Stomach (tissue), 9 donors: ENCODE data around the gene STK32C. TPM values are rescaled to one million over a fixed set of nuclear protein-coding genes. Genes with fewer than 3 reads are reported as not detected.

Experiments
- DNase-seq, 2 donors: peaks; one replicate each; pipeline versions ENCODE4 v3.0.0 to v3.0.0-alpha.2; 2013 to 2019
- H3K27ac ChIP-seq, 5 donors: fragments of 200-600 bp in 4 of 5; sonication (generic) in 4 of 5; one replicate each; pipeline ENCODE4 v1.5.1; 2013 to 2019; ENCODE audit warnings: mild to moderate bottlenecking in 1 of 5, moderate library complexity in 1 of 5
- H3K27me3 ChIP-seq, 3 donors: fragments of 200-600 bp; sonication (generic); one replicate each; pipeline ENCODE4 v1.5.1; 2017 to 2019; ENCODE audit warnings: mixed run types in 1 of 3
- H3K36me3 ChIP-seq, 4 donors: fragments of 200-600 bp; sonication (generic); 1 replicate in 3 of 4; 2 replicates in 1 of 4; pipeline ENCODE4 v1.5.1; 2016 to 2019
- H3K4me1 ChIP-seq, 4 donors: fragments of 200-600 bp; sonication (generic); one replicate each; pipeline ENCODE4 v1.5.1; 2016 to 2019
- H3K4me3 ChIP-seq, 4 donors: fragments of 200-600 bp; sonication (generic) in 3 of 4; one replicate each; pipeline ENCODE4 v1.5.1; 2016 to 2019; ENCODE audit warnings: mild to moderate bottlenecking in 1 of 4
- H3K9me3 ChIP-seq, 4 donors: fragments of 200-600 bp; sonication (generic); one replicate each; pipeline ENCODE4 v1.5.1; 2016 to 2019
- CTCF ChIP-seq, 7 experiments: fragments of 450-650 bp in 4 of 7; fragments of 200-600 bp in 3 of 7; sonication (generic) in 3 of 7; IDR thresholded peaks; one replicate each; pipeline ENCODE4 v1.5.1; 2016 to 2019; ENCODE audit warnings: antibody characterized with exemption in 7 of 7, control low read depth in 2 of 7, mild to moderate bottlenecking in 1 of 7
- EP300 ChIP-seq: sonication (generic); formaldehyde crosslinking; IDR thresholded peaks from one replicate; pipeline ENCODE4 v1.6.1; 2017; ENCODE audit warnings: antibody characterized with exemption
- POLR2A ChIP-seq, 4 donors: fragments of 450-650 bp; IDR thresholded peaks; one replicate each; pipeline ENCODE4 v1.6.1; 2016; ENCODE audit warnings: antibody characterized with exemption in 4 of 4, control low read depth in 2 of 4, mild to moderate bottlenecking in 1 of 4, moderate library complexity in 1 of 4
- POLR2AphosphoS5 ChIP-seq, 3 donors: sonication (generic); formaldehyde crosslinking; IDR thresholded peaks; one replicate each; pipeline ENCODE4 v1.6.1; 2016; ENCODE audit warnings: antibody characterized with exemption in 3 of 3
- WGBS, 5 donors: extraction: QIAGEN DNeasy Blood & Tissue Kit in 3 of 5; methylation state at CpG; one replicate each; pipeline versions ENCODE4 v1.1.5 to v1.1.7; 2013 to 2018; 5-methylcytosine and 5-hydroxymethylcytosine counted together
- intact Hi-C: fragments of 100-400 bp; cut with DNase I; formaldehyde crosslinking; loops from one replicate; pipeline ENCODE4 v1.15.1; 2023; ENCODE audit warnings: low total_unique reads
- polyA plus RNA-seq, 3 donors: library from polyadenylated mRNA; stranded (reverse); fragments of 200-250 nt; gene quantifications; one replicate each; pipeline ENCODE4 v1.2.3, GENCODE V29; 2013
- total RNA-seq, 5 donors: library from RNA; depleted of rRNA; stranded (reverse); fragments of >200 nt; gene quantifications; one replicate each; pipeline versions ENCODE4 v1.1.0 to v1.2.3, GENCODE V29; 2014 to 2016
- donor health status: healthy with polysubstance abuse.
- donor health status: Bipolar disorder and iron deficiency.
- donor health status: healthy.

STK32C gene
- total and polyA plus RNA-seq, 8 donors: 1.6 to 71.0 (median 7.9) TPM; not detected in 1

- peaks cover 0 to 17% (median 7%) of the 10 kb centered on the region in 4 donors for H3K36me3 ChIP-seq
- TF ChIP-seq EP300 (no peak), POLR2A (IDR thresholded peaks at IDR 0.05) (no peak), POLR2AphosphoS5 (IDR thresholded peaks at IDR 0.05) (no peak), CTCF (IDR thresholded peaks at IDR 0.05) (no peak)
- H3K4me1 ChIP-seq: peaks cover 14 to 24% (median 18%) of the 10 kb centered on the region in 4 donors
- DNase-seq: peak; percentile 43 to 44
- no peak overlapping the region for H3K4me3 ChIP-seq
- 25 to 46% (median 39%) methylated on average over 14 to 20 of the region's 20 CpGs for WGBS, 5 donors
- intact Hi-C loops: no loop called here
- peaks cover 0 to 49% (median 11%) of the 10 kb centered on the region in 3 donors for H3K27me3 ChIP-seq
- H3K9me3 ChIP-seq: no peaks in the 10 kb centered on the region
- no peak overlapping the region for H3K27ac ChIP-seq
Observed at GRCh38 chr10:132164761-132165278, 142.9 kb downstream of the STK32C start.

GRCh38 chr10:132163826-132164515 is 143.8 kb downstream of the STK32C start:
- intact Hi-C loops: no loop called here
- H3K4me3 ChIP-seq: no peak overlapping the region
- H3K4me1 ChIP-seq: peaks cover 14 to 24% (median 18%) of the 10 kb centered on the region in 4 donors
- H3K27ac ChIP-seq: no peak overlapping the region
- peaks cover 0 to 15% (median 4%) of the 10 kb centered on the region in 4 donors for H3K36me3 ChIP-seq
- H3K27me3 ChIP-seq: peaks cover 0 to 41% (median 11%) of the 10 kb centered on the region in 3 donors
- DNase-seq: no peak
- H3K9me3 ChIP-seq: no peaks in the 10 kb centered on the region
- 76 to 84% (median 80%) methylated on average over 10 to 17 of the region's 17 CpGs for WGBS, 5 donors
- TF ChIP-seq POLR2A (IDR thresholded peaks at IDR 0.05) (no peak), CTCF (IDR thresholded peaks at IDR 0.05) (no peak)

GRCh38 chr10:132163278-132163765 is 144.4 kb downstream of the STK32C start:
- H3K27ac ChIP-seq: peak overlapping the region in 1 of 5 donors; percentile 10
- peaks cover 0 to 11% (median 2%) of the 10 kb centered on the region in 4 donors for H3K36me3 ChIP-seq
- H3K4me1 ChIP-seq: peaks cover 14 to 24% (median 18%) of the 10 kb centered on the region in 4 donors
- peaks cover 0 to 36% (median 11%) of the 10 kb centered on the region in 3 donors for H3K27me3 ChIP-seq
- no peak overlapping the region for H3K4me3 ChIP-seq
- intact Hi-C loops: no loop called here
- H3K9me3 ChIP-seq: no peaks in the 10 kb centered on the region
- DNase-seq: peak; percentile 49 to 63
- 15 to 57% (median 30%) methylated on average over 11 to 16 of the region's 16 CpGs for WGBS, 5 donors
- TF ChIP-seq CTCF (IDR thresholded peaks at IDR 0.05): peak in 4 of 7 experiments; percentile 9 to 30 (median 24)
- no peak for TF ChIP-seq EP300
- no peak for TF ChIP-seq POLR2A (IDR thresholded peaks at IDR 0.05)

- Histone ChIP-seq H3K27ac (peak overlapping the region in 1 of 5 donors; percentile 10), H3K9me3 (no peaks in the 10 kb centered on the region), H3K36me3 (peaks cover 0 to 5% (median 0%) of the 10 kb centered on the region in 4 donors), H3K27me3 (peaks cover 0 to 30% (median 11%) of the 10 kb centered on the region in 3 donors), H3K4me3 (no peak overlapping the region), H3K4me1 (peaks cover 14 to 24% (median 18%) of the 10 kb centered on the region in 4 donors)
- 16 to 40% (median 32%) methylated on average over 9 to 10 of the region's 10 CpGs for WGBS, 5 donors
- intact Hi-C loops: no loop called here
- TF ChIP-seq CTCF (IDR thresholded peaks at IDR 0.05) (no peak), POLR2A (IDR thresholded peaks at IDR 0.05) (no peak), EP300 (no peak)
- DNase-seq: peak; percentile 32 to 45
Observed at GRCh38 chr10:132162590-132163277, 145.0 kb downstream of the STK32C start.
